ENCODE data around the gene EPS8L2. TPM values are rescaled to one million over a fixed set of nuclear protein-coding genes. Genes with fewer than 3 reads are reported as not detected.

EPS8L2 gene
- total RNA-seq, 1 donor from 2014 or later, result 111 TPM

- peaks cover 8% of the 10 kb centered on the region for H3K36me3 Mint-ChIP-seq
- H3K27me3 Mint-ChIP-seq (ENCODE audit: low read depth), result no peaks in the 10 kb centered on the region
- no peaks in the 10 kb centered on the region for H3K9me3 Mint-ChIP-seq
- H3K27ac Mint-ChIP-seq, result no peak overlapping the region
- no peak for DNase-seq (ENCODE audit: low spot score in 2 of 2, unreplicated experiment in 2 of 2)
- no peak overlapping the region for H3K4me3 Mint-ChIP-seq
- TF ChIP-seq CTCF (IDR thresholded peaks at IDR 0.05; ENCODE audit: unreplicated experiment), result no peak
- no peaks in the 10 kb centered on the region for H3K4me1 Mint-ChIP-seq
These were observed 45.8 kb upstream of the EPS8L2 start for GRCh38 chr11:660281-660680.

GRCh38 chr11:660681-661444 lies 45.2 kb upstream of the EPS8L2 start:
- Mint-ChIP-seq H3K9me3 (no peaks in the 10 kb centered on the region), H3K27me3 (ENCODE audit: low read depth) (no peaks in the 10 kb centered on the region), H3K27ac (no peak overlapping the region), H3K4me3 (no peak overlapping the region), H3K36me3 (peaks cover 14% of the 10 kb centered on the region), H3K4me1 (peaks cover 2% of the 10 kb centered on the region)
- DNase-seq (ENCODE audit: low spot score in 2 of 2, unreplicated experiment in 2 of 2), result no peak
- no peak for TF ChIP-seq CTCF (IDR thresholded peaks at IDR 0.05; ENCODE audit: unreplicated experiment)

DNA sequence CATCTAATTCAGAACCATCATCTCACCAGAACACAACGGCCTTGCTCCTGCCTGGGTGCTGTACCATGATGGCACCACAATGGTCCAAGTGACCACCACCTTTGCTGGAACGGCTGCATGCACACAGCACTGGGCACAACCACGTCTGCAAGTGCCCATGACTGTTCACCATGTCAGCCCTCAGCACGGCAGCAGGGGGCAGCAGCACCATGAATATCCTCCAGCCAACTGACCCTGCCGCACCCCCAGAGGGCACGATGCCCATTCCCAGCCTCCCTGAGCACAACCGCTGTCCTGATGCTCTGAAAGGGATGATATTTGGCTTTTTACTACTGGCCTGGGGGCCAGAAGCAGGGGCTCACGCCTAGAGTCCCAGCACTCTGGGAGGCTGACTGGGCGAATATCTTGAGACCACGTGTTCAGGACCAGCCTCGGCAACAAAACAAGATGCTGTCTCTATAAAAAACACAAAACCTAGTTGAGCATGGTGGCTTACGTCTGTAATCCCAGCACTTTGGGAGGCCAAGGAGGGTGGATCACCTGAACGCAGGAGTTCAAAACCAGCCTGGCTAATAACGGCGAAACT lies 43.2 kb upstream of the EPS8L2 start:
- Mint-ChIP-seq H3K9me3 (no peaks in the 10 kb centered on the region), H3K27me3 (ENCODE audit: low read depth) (no peaks in the 10 kb centered on the region), H3K4me3 (no peak overlapping the region), H3K4me1 (peaks cover 2% of the 10 kb centered on the region), H3K27ac (no peak overlapping the region), H3K36me3 (peaks cover 19% of the 10 kb centered on the region)
- peak; percentile 59 for TF ChIP-seq CTCF (IDR thresholded peaks at IDR 0.05; ENCODE audit: unreplicated experiment)
- DNase-seq (ENCODE audit: low spot score in 2 of 2, unreplicated experiment in 2 of 2), result no peak

DNA sequence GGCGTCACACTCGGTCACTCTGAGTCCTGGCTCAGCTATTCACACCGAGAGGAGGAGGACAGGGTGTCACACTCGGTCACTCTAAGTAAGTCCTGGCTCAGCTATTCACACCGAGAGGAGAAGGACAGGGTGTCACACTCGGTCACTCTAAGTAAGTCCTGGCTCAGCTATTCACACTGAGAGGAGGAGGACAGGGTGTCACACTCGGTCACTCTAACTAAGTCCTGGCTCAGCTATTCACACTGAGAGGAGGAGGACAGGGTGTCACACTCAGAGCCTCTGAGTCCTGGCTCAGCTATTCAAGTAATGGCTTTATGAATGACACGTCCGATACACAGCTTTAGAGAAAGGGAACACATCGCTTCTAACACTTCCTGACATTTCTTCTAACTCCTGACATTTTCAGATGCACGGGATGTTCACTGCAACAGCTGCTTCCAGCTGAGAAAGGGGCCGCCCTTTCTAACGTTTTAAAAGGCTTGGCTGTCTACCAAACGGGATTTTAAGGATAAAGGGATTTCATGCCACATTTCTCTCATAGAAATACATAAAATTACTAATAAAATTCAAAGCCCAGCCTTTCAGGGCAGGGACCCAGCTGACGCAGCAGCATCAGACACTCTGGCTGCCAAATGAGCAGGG lies 40.8 kb upstream of the EPS8L2 start:
- no peak for TF ChIP-seq CTCF (IDR thresholded peaks at IDR 0.05; ENCODE audit: unreplicated experiment)

GRCh38 chr11:665704-666281 lies 40.2 kb upstream of the EPS8L2 start:
- Mint-ChIP-seq H3K4me1 (peaks cover 2% of the 10 kb centered on the region), H3K36me3 (peaks cover 22% of the 10 kb centered on the region), H3K9me3 (no peaks in the 10 kb centered on the region), H3K27me3 (ENCODE audit: low read depth) (no peaks in the 10 kb centered on the region), H3K4me3 (no peak overlapping the region), H3K27ac (peak overlapping the region; percentile 81)
- TF ChIP-seq CTCF (IDR thresholded peaks at IDR 0.05; ENCODE audit: unreplicated experiment), result no peak
- DNase-seq (ENCODE audit: low spot score in 2 of 2, unreplicated experiment in 2 of 2), result no peak

More for the DNA sequence above, 40.8 kb upstream of the EPS8L2 start:
- H3K27ac Mint-ChIP-seq, result peak overlapping the region; percentile 81
- peaks cover 2% of the 10 kb centered on the region for H3K4me1 Mint-ChIP-seq
- peaks cover 22% of the 10 kb centered on the region for H3K36me3 Mint-ChIP-seq
- no peak for DNase-seq (ENCODE audit: low spot score in 2 of 2, unreplicated experiment in 2 of 2)
- no peak overlapping the region for H3K4me3 Mint-ChIP-seq
- H3K9me3 Mint-ChIP-seq, result no peaks in the 10 kb centered on the region
- H3K27me3 Mint-ChIP-seq (ENCODE audit: low read depth), result no peaks in the 10 kb centered on the region
